C4-2B (cell line): ENCODE data around the gene ITGB2.

Experiments used
- H3K27ac ChIP-seq: fragments of 450-650 bp; 2 replicates; pipeline ENCODE4 v1.5.1; 2017
- CTCF ChIP-seq: fragments of 450-650 bp; conservative IDR thresholded peaks from 2 replicates; pipeline ENCODE4 v1.5.1; 2017; ENCODE audit warnings: mild to moderate bottlenecking
- ZFX ChIP-seq: fragments of 450-650 bp; IDR thresholded peaks from 2 replicates; pipeline ENCODE4 v1.6.1; 2017

ITGB2 gene

GRCh38 chr21:44948426-44949120, 27.9 kb upstream of the ITGB2 start:
- TF ChIP-seq ZFX = no peak
- no peak for TF ChIP-seq CTCF
- H3K27ac ChIP-seq = no peak overlapping the region

- TF ChIP-seq CTCF = no peak
- TF ChIP-seq ZFX = no peak
- 0 out of 2 replicates have a peak overlapping the region, but pooled peaks have one; percentile 7 for H3K27ac ChIP-seq
Measured at GRCh38 chr21:44947930-44948331, 27.2 kb upstream of the ITGB2 start.

GRCh38 chr21:44947111-44947929, 26.6 kb upstream of the ITGB2 start:
- 0 out of 2 replicates have a peak overlapping the region, but pooled peaks have one; percentile 7 for H3K27ac ChIP-seq
- TF ChIP-seq ZFX (no peak), CTCF (no peak)

- TF ChIP-seq CTCF = no peak
- no peak for TF ChIP-seq ZFX
- H3K27ac ChIP-seq = no peak overlapping the region
Measured at GRCh38 chr21:44946254-44947041, 25.7 kb upstream of the ITGB2 start.

GRCh38 chr21:44944596-44944995, 23.9 kb upstream of the ITGB2 start:
- H3K27ac ChIP-seq = no peak overlapping the region
- no peak for TF ChIP-seq CTCF
- no peak for TF ChIP-seq ZFX

GRCh38 chr21:44943686-44944550, 23.2 kb upstream of the ITGB2 start:
- no peak for TF ChIP-seq CTCF
- TF ChIP-seq ZFX = no peak
- H3K27ac ChIP-seq = no peak overlapping the region
